ENCODE results near the gene KRT76.

DNA sequence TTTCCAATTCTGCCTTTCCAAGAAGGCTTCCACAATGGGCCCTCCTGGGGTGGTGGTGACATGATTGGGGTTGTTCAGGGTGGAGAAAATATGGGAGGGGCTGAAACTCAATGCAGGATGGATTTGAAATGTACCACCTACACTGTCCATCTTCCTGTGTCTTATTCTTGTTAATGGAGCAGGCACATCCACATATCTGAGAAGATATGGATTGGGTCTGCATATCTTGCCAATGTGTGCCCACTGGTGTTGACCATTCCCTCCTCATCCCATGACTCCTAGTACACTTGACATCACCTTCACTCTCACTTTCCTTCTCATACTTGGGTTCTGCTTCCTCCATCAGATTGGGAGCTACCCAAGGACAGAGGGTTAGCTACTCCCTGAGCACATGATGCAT, 7.2 kb downstream of the KRT76 start:
- no peak for TF ChIP-seq CTCF (IDR thresholded peaks at IDR 0.05)
- TF ChIP-seq POLR2A (IDR thresholded peaks at IDR 0.05) = no peak
- no peak for TF ChIP-seq EP300 (IDR thresholded peaks at IDR 0.05)
- TF ChIP-seq POLR2AphosphoS5 (IDR thresholded peaks at IDR 0.05) = no peak

Measured in gastroesophageal sphincter (tissue), 3 donors.